GM19328 (cell line): ENCODE data around the gene FER.
"Not testable (repeated sequence)": the region's sequence is repeated elsewhere in the genome, so short reads cannot be mapped to it uniquely, and the experiment has no call there.

ENCODE experiments used
- ATAC-seq: cut with Tn5 transposase; IDR thresholded peaks from one replicate; pipeline ENCODE4 v1.9.1; 2021; ENCODE audit warnings: mild to moderate bottlenecking, moderate library complexity; ENCODE audit not compliant: unreplicated experiment

The FER gene

DNA sequence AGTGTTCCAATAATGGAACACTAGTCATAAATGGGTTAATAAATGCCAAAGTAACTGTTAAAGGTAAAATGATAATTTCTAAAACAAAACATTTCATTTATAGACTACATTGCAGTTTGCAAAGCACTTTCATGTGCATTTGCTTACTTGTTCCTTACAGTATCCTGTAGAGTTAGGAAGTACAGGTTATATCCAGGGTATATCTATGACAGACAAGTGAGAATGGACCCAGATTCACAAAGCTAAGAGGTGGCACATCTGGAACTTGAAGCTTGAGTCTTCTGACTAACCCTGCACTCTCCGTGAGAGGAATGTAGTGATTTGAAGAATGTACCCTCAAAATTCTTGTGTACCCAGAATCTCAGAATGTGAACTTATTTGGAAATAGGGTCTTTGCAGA, 121.4 kb downstream of the FER start:
- ATAC-seq, result no peak

DNA sequence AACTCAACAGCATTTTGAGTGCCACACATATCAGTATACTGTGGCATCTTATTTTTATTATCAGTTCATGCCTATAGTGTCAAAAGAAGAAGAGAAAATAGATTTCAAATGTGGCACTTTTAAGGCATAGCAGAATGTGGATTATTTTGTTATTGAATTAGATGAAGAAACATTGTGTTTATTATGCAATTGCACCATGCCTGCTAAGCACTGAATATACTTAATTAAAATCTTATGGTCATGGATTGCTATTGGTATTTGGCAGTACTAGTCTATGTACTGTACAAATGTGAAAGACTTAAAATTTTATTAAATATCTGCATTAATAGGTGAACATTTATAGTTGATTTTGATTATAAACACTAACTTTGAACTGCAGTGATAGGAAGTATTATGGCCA, 128.8 kb downstream of the FER start:
- ATAC-seq, result no peak

DNA sequence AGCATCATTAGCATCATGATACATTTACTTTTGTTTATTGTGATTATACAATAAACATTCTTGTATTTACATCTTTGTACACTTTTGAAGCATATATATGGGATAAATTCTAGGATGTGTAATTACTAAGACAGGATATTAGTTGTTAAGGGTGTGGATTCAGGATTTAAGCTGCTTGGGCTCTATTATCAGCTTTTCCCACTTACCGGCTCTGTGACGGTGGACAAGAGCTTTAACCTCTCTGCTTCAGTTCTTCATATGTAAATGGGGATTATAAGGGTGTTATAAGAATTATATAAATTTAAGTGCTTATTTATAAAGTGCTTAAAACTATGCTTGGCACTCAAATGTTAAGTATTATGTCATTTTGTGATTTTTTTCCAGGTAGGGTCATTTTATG, 131.1 kb downstream of the FER start:
- ATAC-seq, result no peak

DNA sequence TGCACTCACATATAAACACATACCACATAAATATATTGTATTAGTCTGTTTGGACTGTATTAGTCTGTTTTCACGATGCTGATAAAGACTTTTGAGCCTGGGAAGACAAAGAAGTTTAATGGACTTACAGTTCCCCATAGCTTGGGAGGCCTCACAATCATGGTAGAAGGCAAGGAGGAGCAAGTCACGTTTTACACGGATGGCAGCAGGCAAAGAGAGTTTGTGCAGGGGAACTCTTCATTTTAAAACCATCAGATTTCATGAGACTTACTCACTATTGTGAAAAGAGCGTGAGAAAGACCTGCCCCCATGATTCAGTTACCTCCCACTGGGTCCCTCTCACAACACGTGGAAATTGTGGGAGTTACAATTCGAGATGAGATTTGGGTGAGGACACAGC, 133.4 kb downstream of the FER start:
- ATAC-seq, result no peak

DNA sequence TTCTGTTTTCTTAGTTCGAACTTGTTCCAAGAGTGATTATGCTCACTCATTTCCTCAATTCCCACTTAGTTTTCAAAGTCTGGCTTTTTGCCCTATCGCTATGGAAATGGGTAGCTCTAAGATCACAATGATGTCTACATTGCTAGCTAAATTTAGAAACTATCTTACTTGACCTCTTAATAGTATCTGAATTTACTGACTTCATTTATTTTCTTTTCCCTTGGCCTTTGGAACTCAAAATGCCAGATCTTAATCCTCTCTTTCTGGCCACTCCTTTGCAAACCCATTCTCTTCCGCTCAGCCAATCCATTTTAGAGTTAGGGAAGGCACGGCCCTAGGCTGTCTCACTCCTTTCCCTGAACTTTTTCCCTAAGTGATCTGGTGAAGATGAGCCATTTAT, 137.0 kb downstream of the FER start:
- ATAC-seq, result no peak

DNA sequence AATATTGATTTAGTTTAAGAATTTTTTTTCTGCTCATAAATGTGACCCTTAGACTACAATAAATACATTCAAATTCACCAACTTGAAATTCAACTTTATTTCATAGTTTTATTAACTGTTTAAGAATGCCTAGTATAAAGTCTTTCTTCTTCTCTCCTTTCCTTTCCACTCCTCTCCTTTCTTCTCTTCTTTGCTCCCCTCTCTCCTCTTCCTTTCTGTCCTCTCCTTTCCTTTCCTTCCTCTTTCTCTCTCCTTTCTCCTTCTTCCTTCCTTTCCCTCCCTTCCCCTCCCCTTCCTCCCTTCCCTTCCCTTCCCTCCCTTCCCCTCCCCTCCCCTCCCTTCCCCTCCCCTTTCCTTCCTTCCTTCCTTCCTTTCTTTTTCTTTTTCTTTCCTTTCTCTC, 150.6 kb downstream of the FER start:
- no peak for ATAC-seq

DNA sequence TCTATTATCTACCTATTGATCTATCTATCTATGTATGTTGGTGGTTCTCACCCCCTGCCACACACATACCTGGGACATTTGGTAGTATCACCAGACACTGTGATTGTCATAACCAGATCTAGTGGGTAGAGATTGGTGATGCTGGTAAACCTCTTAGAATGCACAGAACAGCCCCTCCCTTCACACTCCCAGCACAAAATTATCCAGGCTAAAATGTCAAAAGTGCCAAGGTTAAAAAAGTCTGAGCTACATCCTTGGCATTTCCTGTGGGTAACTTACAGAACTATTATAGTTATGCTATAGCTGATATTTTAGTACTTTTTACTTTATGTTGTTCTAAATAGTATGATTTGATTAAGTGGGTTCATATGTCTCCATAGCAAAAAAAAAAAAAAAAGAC, 151.0 kb downstream of the FER start:
- no peak for ATAC-seq

DNA sequence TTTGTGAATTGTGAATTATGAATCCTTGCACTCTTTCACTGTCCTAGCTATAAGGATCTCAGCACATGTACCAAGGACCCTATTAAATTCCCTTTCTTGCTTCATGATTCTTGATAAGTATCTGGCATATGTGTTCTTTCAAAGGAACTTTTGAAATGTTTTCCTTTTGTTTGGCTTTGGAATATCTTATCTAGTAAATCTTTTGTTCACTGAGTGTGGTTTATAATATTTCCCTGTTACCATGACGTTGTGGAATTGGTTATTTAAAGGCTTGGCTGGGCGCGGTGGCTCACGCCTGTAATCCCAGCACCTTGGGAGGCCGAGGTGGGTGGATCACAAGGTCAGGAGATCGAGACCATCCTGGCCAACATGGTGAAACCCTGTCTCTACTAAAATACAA, 151.5 kb downstream of the FER start:
- ATAC-seq, result not testable (repeated sequence)

DNA sequence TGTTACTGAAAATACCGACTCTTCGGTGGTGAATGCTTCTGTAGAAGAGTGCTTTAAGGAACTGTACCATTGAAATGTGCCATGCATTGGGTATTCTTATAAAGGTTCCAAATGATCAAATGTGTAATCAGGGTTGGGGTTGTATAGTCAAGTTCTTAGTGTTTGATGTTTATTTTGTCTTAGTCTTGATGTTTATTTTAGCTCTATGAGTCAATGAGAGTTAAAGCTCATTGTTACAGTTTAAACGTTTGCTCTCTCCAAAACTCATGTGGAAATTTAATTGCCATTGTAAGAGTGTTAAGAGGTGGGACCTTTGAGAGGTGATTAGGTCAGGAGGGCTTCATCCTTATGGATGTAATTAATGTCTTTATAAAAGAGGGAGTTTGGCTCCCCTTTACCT, 153.0 kb downstream of the FER start:
- ATAC-seq, result no peak

DNA sequence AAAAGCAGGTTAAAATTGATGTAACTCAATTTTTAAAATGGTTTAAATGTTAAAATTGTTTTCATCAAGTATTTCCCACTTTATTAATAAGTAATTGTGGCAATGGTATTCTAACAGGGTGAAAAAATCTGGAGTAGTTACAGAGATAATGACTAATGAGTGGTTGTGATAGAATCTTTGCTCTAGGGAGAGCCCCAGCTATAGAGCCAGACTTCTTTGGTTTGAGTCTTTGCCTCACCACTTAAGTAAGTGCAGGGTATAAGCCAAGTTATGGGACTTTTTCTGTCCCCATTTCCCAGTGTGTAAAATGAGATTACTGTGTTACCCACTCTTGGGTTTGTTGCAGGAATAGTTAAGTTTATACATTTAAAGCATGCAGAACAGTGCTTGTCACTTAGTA, 158.1 kb downstream of the FER start:
- no peak for ATAC-seq

DNA sequence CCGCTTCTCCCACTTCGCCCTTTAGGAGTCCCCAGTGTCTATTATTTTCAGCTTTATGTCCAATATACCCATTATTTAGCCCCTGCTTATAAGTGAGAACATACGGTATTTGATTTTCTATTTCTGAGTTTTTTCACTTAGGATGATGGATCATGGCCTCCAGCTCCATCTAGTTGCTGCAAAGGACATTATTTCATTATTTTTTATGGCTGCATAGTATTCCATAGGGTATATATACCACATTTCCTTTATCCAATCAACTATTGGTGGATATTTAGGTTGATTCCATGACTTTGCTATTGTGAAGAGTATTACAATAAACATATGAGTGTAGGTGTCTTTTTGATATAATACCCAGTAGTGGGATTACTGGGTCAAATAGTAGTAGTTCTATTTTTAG, 162.9 kb downstream of the FER start:
- ATAC-seq, result no peak

DNA sequence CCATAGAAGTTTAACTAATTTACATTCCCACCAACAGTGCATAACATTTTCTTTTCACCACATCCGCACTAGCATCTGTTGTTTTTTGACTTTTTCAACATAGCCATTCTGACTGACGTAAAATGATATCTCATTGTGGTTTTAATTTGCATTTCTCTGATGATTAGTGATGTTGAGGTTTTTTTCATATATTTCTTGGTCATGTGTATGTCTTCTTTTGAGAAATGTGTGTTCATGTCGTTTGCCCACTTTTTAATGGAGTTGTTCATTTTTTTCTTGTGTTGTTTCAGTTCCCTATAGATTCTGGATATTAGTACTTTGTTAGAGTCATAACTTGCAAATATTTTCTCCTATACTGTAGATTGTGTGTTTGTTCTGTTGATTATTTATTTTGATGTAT, 163.4 kb downstream of the FER start:
- ATAC-seq, result no peak

DNA sequence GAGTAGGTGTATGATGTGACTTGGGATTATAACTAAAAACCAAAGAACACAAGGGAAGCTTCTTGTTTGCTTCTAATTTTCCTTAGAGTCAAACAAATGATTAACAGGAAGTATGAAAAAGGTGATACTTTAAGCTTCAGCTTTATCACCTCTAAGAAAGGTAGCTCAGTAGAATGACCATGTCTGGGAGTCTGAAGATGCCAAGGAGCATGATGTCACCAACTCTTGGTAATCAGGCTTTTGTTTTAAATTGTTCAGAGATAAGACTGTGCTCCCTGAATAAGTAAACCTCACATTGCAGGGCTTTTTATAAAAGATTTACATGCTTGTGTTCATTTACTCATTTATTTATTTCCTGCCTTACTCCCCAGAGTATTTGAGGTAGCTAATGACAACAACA, 169.9 kb downstream of the FER start:
- ATAC-seq, result no peak

DNA sequence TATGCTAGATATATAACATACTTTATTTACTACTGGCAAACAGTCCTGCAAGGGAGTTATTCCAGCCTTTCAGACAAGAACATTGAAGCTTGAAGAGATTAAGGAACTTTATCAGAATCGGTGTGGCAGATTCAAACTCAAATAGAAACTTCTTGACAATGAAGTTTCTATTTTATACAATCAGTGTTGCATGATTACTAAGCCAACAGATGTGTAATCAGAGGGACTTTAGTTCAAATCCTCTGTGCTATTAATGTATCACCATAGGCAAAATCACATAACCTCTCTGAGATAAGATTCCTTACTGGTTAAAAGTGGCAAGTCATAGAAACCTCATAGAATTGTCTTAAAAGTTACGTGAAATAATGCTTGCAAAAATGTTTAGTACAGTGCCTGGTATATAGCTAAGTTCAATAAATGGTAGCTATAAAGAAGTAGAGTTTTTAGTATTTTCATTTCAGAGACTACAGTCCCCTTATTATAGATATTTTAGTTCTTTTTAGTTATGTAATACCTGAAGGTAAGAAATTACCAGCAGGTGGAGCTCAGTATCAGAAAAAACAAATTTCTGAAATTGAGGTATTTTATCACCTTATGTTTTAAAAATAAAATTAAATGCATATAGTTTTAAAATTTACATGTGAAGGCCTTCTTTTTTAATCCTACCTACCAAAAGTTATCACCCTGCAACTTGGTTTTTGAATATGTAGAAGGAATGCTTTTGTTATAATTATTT, 172.1 kb downstream of the FER start:
- no peak for ATAC-seq

DNA sequence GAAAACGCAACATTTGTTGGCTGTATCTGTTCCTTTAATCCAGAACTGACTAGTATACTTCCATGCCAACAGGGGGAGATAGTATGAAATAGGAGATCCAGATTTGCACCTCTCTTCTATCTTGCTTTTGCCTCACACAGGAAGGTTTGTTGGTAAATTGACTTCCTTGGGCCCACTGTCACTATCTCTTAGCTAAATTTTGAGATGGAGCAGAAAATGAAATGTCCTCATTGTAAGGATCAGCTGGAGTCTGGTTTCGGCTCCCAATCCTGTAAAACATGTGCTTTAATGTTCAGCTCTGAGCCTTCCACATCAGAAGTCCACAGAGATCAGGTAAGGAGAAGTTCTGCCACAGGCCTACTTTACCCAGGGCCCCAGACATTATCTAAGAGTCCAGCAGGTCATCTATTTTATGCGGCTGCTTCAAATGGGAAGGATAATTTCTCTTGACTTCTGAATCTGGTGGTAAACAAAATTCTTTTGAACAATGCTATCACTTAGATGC, 176.8 kb downstream of the FER start:
- ATAC-seq, result no peak

DNA sequence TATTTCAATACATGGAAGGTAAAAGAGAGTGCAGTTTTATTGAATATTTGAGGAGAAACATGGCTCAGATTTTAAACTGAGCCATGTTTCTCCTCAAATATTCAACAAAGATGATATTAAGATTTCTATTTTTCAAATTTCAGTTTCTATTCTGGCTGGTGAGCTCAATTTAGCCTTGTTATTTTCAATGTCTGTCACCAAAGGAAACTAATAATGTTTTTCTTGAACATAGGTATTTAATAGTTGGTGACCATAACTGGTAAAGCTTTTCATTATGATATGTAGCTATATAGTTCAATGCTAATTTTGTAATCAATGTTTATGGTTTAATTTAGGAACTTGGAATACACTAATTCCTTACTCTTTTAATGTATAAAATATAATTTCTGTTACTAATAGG, 177.4 kb downstream of the FER start:
- ATAC-seq, result no peak

DNA sequence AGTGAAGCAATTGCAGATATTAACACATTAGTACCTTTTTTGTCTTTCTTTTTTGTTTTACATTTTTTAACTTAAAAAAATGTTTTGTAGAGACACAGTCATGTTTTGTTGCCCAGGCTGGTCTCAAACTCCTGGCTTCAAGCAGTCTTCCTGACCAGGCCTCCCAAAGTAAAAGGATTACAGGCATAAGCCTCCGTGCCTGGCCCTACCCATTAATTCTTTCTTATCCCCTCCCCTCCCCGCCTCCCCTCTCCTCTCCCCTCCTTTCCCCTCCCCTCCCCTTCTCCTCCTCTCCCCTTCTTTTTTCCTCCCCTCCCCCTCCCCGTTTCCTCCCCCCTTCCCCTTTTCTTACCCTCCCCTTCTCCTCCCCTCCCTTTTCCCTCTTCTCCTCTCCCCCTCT, 182.4 kb downstream of the FER start:
- ATAC-seq, result no peak

DNA sequence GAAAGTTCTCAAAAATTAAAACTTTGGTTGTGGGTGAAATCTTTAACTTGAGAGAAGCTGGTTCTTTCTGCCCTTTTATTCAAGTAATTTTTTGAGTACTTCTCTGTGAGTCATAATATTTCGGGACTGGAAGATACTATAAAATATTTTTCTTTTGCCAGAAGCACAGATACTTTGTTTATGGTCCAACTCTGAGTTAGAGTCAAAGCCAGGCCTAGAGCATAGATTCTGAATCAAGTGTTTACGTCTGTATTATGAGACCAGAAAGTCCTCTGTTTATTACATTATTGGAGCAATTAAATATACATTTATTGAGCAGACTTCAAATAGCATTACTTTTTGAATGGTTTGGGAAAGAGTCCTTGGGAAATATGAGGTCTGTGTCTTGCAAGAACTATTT, 187.9 kb downstream of the FER start:
- ATAC-seq, result no peak

DNA sequence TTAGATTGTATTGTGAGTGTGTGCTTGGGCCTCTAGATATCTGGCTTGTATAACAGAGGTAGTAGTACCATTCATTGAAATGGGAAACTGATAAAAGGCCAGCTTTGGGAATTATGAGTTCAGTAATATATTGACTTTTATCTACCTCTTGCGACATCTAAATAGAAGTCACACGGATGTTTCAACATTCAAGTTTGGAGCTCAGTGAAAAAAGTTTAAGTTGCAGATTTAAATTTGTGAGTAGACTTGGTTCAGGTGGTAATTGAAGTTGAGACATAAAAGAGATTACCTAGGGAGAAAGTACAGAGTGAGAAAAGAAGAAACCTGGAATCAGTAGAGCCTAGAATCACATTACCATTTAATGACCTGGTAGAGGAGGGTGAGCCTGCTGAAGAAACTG, 189.5 kb downstream of the FER start:
- no peak for ATAC-seq

DNA sequence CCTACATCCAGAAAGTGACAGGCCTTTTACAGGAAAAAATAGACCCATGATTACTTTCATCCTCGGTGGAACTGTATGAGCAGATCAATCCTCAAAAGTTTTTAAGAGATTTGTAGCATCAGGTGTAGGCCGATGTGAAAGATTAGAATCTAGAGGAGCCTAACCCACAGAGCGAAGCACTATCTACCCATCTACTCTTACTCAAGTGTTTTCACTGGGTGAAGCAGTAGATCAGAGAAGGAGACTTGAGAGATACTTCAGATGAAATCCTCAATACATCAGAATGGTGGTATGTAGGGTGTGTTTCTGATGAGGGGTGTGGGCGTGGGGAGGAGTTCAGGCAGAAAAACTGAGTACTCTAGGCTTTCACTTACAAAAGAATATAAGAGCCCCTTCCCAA, 192.8 kb downstream of the FER start:
- ATAC-seq, result no peak

DNA sequence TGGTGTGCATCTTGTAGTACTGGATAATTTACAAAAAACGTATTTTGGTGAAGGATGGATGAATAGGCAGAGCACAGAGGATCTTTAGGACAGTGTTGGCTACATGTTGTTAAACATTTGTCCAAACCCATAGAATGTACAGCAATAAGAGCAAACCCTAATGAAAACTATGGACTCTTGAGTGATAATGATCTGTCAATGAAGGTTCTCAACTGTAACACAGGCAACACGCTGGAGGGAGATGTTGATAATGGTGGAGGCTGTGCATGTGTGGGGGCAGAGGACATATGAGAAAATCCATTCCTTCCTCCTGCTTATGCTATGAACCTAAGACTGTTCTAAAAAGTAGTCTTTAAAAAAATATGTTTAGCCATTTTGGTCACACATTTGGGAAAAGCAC, 194.0 kb downstream of the FER start:
- no peak for ATAC-seq

DNA sequence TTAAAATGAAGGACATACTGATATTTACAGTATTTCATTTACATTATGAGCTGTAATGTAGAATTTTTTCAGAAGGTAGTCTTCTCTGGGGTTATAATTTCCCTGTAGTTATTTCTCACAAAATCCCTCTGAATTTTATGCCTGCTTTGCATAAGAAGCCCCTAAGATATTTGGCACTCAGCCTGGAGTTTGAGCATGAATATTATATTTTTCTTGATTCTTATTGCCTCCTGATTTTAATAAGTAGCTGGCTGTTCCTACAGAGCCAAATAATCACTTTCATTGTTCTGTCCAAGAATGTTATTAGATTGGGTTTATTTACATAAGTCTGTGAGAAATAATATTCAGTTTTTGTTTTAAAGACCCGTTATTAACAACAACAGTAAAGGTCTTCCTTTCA, 195.0 kb downstream of the FER start:
- ATAC-seq, result no peak

DNA sequence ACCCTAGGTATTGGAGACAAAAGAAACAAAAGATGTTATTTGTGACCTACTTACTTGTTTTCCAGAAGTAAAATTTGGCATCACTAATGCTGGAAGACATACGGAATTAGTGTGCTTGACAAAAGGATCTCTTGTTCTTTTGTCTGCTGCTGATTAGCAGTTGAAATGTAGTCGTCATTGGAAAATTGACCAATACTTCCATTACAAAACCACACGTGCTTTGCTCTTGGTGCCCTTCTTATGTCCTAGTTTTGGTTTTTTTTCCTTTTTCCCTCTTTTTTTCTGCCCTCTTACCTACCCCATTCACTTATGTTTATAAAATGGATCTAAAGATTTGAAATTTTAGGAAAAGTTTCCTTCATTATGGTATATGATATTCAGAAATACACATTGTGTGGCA, 197.4 kb downstream of the FER start:
- no peak for ATAC-seq
